Stimulated activated naive CD4-positive, alpha-beta T cell (primary cell): Measurements from ENCODE around the gene RASSF8.

Experiments
- DNase-seq, 6 experiments: peaks; one replicate each; lab custom pipeline; 2025; lab: John Stamatoyannopoulos, UW

Gene RASSF8

DNA sequence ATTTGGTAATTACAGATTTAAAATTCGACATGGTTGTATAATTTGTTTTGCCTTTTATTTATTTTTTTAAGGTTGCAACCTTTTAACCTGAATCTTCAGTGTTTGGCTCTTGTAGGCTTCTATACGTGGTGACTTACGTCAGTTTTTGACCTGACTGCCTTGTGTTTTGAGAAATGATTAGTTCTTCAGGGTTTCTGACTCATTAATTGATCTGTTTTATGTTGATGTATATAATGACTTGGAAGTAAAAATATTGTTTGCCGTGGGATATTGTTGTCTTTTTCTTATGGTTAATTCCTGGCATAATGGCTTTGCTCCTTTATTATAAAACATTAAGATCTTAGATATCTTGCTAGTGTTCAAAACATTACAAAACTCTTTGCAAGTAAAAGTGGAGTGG lies 2.5 kb downstream of the RASSF8 start:
- no peak for DNase-seq

DNA sequence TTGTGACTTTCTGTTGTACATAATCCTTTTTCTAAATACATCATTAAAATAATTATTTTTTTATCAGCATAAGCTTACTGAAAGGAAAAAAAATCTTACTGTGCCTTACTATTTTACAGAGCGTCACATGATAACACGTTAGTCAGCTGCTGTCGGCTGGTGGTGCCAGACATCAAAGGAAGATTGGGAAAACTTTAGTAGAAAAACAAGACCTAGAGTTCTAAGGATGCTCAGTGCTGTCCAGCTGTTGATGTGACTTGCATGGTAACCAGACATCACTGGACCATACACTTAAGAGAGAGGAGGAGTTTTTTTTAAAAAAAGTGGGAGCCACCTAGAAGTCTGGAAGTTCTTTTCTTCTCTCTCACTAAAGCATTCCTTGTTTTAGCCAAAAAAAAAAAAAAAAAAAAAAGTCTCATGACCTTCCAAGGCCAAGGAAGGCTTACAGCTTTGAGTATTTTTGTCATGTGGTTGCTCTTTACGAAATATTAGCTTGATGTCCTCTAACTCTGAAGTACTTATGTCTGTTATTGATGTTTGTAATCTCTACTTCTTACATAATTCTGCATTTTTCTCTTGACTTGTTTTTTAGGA lies 4.5 kb downstream of the RASSF8 start:
- no peak for DNase-seq

DNA sequence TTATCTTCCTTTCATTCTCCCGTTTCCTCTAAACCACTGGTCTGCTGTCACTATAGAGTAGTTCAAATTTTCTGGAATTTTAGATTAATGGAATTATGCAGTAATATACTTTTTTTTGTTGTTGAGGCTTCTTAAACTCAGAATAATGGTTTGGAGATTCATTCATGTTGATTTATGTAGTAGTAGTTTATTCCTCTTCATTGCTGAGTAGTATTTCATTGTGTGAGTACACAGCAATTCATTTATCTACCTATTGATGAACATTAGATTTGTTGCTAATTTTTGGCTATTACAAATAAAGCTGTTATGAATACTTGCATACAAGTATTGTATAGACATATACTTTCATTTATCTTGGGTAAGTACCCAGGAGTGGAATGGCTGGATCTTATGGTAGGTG lies 7.2 kb downstream of the RASSF8 start:
- DNase-seq: no peak

DNA sequence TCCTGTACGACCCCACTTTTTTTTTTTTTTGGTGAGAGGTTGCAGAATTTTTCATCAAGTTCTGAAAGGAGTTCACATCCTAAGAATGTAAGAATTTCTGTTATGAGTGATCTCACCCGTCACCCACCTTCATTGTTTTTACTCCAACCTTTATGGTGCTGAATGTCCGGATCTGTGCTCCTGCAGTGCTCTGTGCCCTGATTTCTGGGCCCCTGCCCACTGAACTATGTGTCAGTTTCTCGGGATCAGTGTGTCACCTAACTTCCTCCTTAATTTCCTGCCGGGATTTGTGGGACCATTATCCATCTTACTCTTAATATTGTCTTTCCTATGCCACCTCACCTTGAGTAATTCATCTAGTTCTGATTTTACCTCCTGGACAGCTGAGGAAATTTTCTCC lies 11.6 kb downstream of the RASSF8 start:
- DNase-seq: no peak

DNA sequence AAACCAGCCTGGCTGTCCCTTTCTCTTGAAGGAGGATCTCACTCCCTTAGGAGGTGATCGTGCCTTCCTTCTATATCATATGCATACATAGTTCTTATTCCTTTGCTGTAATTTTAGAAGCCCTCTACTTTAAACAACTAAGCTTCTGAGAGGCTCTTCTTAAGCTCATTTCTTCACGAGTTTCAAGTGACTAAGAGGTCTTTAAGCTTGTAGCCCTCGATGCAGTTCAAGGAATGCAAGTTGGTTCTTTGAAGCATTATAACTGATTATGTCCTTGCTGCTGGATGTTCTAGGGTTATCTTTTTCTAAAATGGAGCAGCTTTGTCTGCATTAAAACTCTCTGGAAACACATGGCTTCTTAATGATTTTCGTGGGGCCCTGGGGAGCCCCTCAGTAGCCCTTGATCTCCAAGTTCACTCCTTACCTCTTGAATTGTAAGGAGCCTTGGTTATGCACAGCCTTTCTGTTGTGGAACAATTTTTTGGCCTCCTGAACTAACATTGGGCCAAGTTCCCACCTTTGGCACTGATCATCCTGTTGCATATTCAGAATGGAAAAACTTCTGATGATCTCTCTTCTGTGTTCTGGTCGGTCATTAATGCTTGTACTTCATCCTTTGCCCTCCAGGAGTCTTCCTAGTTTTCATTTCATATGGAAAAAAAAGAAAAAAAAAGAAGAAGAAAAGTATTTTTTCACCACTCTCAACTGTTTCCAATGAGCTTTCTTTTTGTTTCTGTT lies 12.6 kb downstream of the RASSF8 start:
- DNase-seq: no peak

DNA sequence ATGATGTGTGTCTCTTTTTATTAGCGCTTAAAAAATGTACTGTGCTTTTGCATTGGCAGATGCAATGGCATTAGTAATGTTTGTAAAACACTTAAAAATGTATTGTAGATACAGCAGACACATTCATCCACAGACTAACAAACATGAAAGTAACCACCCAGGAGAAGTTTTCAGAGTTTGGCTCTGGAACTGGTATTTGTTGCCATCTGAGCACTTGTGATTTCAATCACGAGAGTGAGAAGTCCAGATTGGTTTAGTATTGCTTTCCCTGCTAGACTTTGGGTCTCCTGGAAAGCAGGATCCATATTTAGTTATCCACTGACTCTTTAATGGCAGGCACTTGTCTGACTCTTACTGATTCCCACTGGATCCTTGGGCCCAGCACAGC lies 13.2 kb downstream of the RASSF8 start:
- no peak for DNase-seq

DNA sequence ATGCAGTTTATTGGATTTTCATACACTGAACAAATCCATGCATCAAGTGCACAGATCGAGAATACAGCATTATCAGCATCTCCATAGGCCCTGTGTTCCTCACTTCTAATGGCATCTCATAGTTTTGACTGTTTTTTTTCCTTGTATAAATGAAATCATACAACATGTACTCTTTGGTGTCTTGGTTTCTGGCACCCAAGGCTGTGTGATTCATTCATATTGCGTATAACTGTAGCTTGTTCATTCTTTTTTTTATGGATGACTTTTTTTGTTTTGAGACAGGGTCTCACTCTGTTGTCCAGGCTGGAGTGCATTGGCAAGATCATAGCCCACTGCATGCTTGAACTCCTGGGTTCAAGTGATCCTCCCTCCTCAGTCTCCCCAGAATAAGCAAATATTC lies 14.3 kb downstream of the RASSF8 start:
- no peak for DNase-seq

DNA sequence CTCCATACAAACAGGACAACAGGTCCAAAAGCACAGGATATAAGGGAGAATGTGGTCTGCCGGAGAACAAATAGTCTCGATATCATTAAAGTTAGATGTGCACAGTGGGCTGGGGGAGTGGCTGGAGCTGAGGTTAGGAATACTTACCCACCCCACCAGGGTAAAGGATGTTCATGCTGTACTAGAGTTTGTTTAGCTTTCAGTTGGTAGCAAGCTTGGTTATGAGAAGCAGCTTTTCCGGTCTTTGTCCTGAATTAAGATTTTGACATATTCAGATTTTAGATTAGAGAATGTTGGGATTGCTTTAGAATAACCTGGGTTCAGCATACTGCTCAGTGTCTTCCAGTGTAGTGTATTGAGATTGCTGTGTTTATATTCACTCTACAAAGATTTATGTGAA lies 16.7 kb downstream of the RASSF8 start:
- DNase-seq: no peak

DNA sequence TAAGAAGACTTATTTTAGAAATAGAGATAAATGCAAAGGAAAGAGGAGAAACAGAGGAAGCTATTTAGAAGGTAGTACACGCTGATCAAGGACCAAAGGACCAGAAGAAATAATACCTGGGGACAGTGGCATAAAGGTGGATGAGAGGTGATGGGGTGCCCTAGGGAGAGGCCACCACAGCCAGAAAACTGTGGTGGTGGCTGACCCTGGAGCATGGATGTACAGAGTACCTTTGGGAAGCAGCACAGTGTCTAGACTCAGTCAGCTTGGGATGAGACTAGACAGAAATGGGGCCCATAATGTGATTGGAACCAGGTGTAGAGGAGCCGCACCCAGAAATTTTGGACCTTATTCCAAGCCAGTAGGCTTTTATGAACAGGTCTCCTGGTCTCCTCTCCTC lies 17.2 kb downstream of the RASSF8 start:
- DNase-seq: no peak

DNA sequence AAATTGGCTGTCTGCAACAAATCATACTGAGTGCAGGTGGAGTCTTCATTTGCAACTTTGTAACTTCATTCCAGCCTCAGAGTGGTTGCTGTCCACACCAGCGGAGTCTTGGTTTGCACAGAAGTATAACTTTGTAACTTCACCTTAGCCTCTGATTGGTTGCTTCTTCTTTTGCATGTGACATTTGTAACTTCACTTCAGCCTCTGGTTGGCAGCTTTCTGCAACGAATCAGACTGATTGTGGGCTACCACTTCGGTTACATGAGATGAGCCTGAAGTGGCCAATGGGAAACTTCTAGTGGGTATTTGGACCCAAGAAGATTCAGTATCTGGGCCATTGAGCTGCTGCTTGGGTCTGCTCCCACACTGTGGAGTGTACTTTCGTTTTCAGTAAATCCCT lies 17.8 kb downstream of the RASSF8 start:
- no peak for DNase-seq

DNA sequence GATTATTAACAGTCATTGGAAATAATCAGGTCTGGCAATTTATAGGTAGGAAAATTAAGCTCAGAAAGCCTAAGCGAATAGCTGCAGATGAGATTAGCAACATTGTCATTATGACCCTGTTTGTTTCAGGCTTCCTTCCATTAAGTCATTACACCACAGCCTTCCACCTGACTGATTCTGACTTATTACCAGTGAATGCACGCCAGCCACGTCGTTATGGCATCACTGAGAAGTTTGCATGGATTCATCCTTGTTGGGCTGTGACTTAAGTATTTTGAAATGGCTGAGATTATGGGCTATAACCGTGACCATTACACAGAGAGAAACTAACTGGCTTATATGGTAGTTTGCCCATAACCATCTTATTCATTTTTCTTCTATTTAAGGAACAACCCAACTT lies 18.6 kb downstream of the RASSF8 start:
- DNase-seq: no peak

DNA sequence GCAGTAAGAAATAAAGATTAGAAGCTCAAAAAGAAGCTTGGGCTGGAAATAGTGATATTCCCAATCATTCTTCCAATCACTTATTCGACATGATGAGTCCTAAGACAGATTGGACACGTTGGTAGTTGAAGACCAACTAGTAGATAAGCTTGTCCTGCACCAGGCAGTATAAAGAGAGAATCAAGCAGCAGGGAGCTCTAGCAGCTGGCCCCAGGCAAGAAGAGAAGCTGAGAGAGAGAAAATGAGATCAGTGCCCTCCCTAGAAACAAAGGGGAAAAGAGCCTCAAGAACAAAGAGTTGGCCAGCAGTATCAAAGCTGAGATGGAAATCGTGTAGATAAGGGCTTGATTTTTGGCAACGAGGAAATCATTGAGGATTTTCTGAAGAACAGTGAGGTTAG lies 20.6 kb downstream of the RASSF8 start:
- no peak for DNase-seq

DNA sequence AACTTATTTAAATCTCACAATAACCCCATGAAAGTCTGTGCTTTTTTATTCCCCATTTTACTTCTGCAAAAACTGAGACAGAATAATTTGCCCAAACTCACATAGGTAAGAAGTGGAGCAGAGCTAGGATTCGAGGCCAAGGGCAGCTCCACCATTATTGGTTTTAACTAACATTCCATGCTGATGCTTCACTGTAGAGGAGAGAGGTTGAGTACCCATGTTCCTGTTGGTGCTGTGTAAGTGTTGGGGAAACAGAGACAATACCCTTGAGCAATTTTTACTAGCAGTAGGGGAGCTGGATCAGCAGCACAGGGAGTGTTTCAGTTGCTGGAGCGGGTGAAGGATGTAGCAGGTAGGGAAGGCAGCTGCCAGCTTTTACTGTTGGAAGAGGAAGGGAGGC lies 21.1 kb downstream of the RASSF8 start:
- DNase-seq: no peak

DNA sequence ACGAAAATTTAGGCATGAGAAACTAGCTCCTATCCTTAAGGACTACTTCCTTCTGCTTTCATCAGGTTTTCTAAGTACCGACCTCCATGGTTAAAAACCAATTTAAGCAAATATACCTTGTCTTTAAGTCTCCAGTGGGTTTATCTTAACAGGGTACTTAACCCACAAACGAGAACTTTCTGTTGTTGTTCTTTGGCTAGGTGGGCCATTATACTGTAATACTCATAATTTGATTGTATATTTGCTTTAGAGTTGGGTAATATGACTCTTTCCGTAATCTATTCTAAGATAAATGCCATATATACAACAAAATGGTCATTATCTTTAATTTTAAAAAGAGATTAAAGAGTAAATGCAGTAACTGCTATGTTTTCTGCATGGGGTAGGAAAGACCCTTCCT lies 21.6 kb downstream of the RASSF8 start:
- DNase-seq: no peak

DNA sequence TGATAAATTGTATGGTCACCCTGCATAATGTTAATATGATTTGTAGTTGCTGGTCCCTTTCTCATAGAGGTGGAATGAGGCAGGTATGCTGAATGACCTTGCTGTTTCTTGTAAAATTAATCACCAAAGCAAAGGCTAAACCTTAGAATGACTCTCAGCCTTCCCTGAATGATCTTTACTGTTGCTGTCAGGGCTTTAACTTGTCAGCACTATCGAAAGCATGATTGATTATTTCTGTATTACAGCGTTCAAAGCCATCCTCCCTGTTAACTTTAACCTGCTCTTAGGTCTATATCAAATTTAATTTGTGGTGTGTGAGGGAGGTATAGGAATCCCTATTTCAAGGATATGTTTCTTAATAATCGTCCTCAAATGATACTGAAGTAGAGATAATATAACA lies 23.1 kb downstream of the RASSF8 start:
- DNase-seq: no peak

DNA sequence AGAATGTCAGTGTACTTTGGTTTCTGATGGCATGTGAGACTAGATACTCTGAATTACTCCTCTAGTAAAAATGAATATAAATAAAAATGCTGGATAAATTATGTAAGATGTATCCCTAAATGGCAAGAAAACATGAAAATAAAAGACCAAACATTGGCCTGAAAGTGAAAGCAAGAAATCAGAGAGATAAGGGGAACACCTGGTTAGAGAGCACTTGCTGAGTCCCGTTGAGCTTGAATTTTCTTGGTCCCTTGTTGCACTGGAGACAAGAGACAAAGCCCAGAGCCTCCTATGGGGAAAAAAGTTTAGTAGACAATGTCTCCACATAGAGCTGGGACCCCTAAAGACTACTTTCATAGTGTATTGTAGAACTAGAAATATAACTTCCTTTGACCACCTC lies 23.9 kb downstream of the RASSF8 start:
- DNase-seq: no peak

DNA sequence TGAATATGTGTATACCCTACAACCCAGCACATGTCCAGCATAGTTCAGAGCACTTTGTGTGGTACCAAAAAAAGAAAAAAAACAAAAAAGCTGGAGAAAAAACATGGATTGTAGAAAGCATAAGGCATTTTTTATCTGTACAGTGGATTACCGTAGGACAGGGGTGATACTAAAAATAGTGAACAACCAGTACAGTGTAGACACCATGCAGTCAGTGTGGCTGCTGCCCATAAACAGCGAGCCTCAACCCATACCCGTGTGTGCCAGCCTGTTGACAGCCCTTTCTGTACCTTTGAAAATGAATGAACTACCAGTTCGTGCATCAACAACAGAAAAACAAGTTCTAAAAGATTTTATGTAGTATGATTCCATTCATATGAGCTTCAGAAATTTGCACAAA lies 25.1 kb downstream of the RASSF8 start:
- no peak for DNase-seq

DNA sequence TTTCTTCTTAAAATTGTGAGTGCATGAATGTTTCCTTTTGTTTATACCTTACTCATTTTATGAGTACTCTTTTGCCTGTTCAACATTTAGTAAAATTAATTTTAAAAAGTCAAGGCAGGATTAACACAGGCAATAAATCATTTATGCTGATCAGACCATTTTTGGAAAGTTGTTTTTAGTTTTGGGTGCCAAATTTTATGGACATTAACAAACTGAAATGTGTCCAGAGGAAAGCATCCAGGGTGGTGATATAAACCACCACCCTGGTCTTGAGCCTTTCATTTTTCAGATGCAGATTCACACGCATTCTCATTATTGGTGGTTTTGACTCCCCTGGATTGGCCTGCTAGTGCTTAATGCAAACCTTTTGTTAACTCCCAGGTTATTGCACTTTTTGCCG lies 26.3 kb downstream of the RASSF8 start:
- DNase-seq: no peak

DNA sequence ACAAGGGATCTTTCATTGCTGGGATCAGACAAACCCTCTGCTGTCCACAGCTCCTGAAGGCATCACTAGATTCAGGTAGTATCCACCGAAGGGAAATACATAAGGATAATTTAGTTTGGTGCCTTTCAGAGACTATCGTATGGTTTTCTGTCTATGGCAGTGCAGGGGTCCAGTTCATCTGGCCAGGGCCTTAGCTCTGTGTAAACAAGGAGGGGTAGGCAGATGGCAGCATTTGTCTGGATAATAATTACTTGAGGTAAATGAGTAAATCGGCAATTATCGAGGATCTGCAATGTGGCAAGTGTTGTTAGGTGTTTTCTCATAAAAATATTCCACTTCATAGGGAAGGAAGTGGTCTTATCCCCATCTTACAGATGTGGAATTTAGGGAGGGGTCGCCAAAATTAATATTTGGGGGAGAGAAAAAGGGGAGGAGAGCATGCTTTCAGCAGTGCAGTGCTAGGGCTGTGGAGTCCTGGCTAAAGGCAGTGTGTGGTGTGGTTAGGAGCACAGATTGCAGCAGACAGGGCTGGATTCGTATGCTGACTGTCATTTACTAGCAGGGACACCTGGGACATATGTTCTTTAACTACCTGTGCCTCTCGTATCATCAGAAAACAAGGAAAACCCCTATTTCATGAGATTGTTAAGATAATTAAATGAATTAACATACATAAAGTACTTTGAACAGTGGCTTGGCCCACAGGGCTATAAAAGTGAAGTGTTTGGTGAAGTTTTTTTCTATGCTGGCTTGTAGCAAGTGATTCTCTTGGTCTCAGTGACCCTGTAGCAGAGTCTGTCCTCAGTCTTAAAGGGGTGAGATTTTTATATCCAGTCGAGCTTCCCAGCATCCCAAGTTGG lies 27.1 kb downstream of the RASSF8 start:
- no peak for DNase-seq

DNA sequence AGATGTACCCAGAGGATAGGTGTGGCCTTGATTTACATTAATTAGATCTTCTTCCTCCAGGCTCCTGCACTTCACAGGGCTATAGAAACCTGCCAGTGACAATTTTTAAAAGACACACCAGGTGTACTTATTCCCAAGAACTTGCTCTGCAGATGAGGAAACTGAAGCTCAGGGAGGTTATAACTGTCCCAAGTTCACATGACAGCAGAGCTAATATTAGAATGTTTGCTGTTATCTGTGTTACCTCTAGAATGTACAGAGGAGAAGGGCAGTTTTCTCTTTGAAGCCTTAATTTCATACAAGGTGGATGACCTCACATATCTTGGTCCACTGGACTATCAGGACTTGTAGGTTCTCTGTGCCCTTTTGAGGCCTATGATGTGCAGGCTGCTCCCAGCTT lies 27.7 kb downstream of the RASSF8 start:
- DNase-seq: no peak

DNA sequence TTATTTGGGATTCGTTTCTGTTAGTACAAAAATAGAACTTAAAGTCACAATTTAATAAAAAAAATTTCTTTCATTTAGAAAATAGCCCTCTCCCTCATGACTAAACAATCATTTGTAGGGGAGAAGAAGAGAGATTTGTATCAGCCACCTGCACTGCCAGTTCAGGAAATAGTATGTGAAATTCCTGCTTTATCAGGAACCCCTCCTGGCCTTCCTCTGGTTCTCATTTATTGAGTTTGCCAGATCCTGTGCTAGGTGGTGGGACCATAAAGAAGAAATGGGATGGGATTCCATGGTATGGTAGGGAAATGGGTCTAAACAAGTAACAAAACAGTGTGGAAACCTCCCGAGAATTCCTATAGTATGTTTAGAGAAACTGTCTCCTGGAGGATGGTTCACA lies 30.0 kb downstream of the RASSF8 start:
- no peak for DNase-seq

DNA sequence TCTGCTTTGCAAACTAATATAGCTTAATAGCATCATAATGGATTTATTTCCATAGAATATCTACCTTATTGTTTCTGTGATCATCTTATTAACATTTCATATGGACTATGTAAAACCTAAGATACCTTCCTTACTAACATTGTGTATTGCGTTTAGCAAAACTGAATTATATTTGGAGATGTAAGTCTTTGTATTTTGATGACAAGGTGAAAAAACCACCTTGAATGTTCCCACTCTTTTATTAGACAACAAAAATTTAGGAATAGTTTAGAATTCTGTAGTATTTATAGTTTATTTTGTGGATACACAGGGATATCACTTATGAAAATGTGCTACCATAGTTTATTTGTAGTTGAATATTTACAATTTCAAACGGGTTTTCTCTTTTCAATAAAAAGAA lies 32.0 kb downstream of the RASSF8 start:
- no peak for DNase-seq

DNA sequence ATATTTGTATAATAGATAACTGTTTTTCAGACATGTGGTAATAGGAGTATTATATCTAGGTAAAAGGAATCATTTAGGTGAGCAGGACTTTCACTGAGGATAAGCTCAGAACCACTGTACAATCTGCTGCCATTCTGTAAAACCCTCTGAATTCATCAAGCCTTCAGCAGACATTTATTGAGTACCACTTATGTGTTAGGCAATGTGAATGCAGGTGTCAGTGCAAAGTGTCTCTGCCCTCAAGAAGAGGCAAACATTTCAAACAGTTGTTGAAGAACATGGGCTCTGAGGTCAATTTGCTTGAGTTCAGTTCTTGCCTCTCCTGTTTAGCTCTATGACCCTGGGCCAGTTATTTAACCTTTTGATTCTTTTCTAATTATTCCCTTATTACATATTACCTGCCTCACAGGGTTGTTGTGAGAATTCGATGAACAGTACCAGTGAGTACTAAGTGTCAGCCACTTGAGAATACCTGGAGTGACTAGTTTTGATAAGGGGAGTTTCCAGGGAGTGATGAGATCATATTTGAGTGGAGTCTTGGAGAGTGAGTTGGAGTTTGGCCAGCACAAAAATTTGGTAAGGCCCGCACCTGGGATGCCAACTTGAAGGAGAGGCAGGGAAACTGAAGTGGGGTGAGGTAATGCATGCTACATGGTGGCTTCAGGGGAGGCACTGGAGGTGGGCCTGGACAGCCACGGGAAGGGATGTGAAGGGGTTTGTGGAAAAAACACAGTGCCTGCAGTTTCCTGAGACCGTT lies 33.7 kb downstream of the RASSF8 start:
- no peak for DNase-seq
